HT-29 (cell line): ENCODE data around the gene KLHL10. TPM values are rescaled to one million over a fixed set of nuclear protein-coding genes. Genes with fewer than 3 reads are reported as not detected.

ENCODE experiments used
- DNase-seq: peaks from one replicate; pipeline ENCODE4 v3.0.0-alpha.2; 2015; ENCODE audit warnings: low spot score
- small RNA-seq: library from RNA; depleted of rRNA; stranded (forward); fragments of <200 nt; gene quantifications from one replicate; pipeline ENCODE3, GENCODE V24; 2014
- total RNA-seq: library from RNA; depleted of rRNA; stranded (reverse); fragments of >200 nt; shearing (Covaris generic); gene quantifications from 2 replicates; pipeline ENCODE4 v1.2.3, GENCODE V29; 2014; rRNA removed

KLHL10 gene
- total RNA-seq, 1 experiment from 2014 or later, result not detected

GRCh38 chr17:41893384-41893783 lies 55.8 kb downstream of the KLHL10 start:
- no peak for DNase-seq

GRCh38 chr17:41894791-41895331 lies 57.2 kb downstream of the KLHL10 start:
- no peak for DNase-seq

- DNase-seq, result no peak
These were observed 58.0 kb downstream of the KLHL10 start for GRCh38 chr17:41895617-41896016.

GRCh38 chr17:41896726-41897125 lies 59.1 kb downstream of the KLHL10 start:
- DNase-seq, result no peak

Small RNA genes within 50 kb of the gene (small RNA-seq; reads per million reads assigned to genes)
- gene AC125257.2, result not detected

Other genes with a start within 250 kb of the KLHL10 start
- 0.38 and 2.1 TPM in 2 replicates for gene KRT16, start 225.1 kb upstream of the KLHL10 start, total RNA-seq
- 286 and 297 TPM in 2 replicates for gene KRT17, start 213.2 kb upstream of the KLHL10 start, total RNA-seq
- gene EIF1, start 148.9 kb upstream of the KLHL10 start, total RNA-seq, result 81.6 and 91.6 TPM in 2 replicates
- gene GAST, start 125.5 kb upstream of the KLHL10 start, total RNA-seq, result not detected in 2 replicates
- not detected in 2 replicates for gene HAP1, start 103.2 kb upstream of the KLHL10 start, total RNA-seq
- gene JUP, start 51.1 kb upstream of the KLHL10 start, total RNA-seq, result 477 and 498 TPM in 2 replicates
- gene P3H4, start 25.9 kb upstream of the KLHL10 start, total RNA-seq, result 45.2 and 54.7 TPM in 2 replicates
- gene FKBP10, start 24.8 kb upstream of the KLHL10 start, total RNA-seq, result 52.4 and 68.0 TPM in 2 replicates
- gene NT5C3B, start 1.6 kb upstream of the KLHL10 start, total RNA-seq, result 35.8 and 39.0 TPM in 2 replicates
- gene KLHL11, start 27.6 kb downstream of the KLHL10 start, total RNA-seq, result 23.4 and 25.1 TPM in 2 replicates
- gene ACLY, start 81.1 kb downstream of the KLHL10 start, total RNA-seq, result 185 and 194 TPM in 2 replicates
- gene ODAD4, start 92.8 kb downstream of the KLHL10 start, total RNA-seq, result 0.55 and 0.64 TPM in 2 replicates
- gene CNP, start 129.0 kb downstream of the KLHL10 start, total RNA-seq, result 73.2 and 88.3 TPM in 2 replicates
- gene DNAJC7, start 179.6 kb downstream of the KLHL10 start, total RNA-seq, result 49.1 and 52.8 TPM in 2 replicates
- 50.1 and 62.1 TPM in 2 replicates for gene NKIRAS2, start 182.3 kb downstream of the KLHL10 start, total RNA-seq
- gene C17orf113, start 212.8 kb downstream of the KLHL10 start, total RNA-seq, result 3.6 and 3.7 TPM in 2 replicates